MV-4-11 (cell line): Measurements from ENCODE around the gene EPHB4.

Source experiments
- DNase-seq: peaks from one replicate; lab custom pipeline; 2025; lab: John Stamatoyannopoulos, UW

The EPHB4 gene

GRCh38 chr7:100854146-100854895 is 27.0 kb upstream of the EPHB4 start:
- DNase-seq, result no peak

GRCh38 chr7:100852048-100852872 is 24.9 kb upstream of the EPHB4 start, which contains the start of gene SLC12A9:
Gene SLC12A9 (plus strand): TSS chr7:100852713. CDS start chr7:100854198, 1,485 bp downstream.
- peak; percentile 85 for DNase-seq

GRCh38 chr7:100847360-100847759 is 20.0 kb upstream of the EPHB4 start:
- peak; percentile 70 for DNase-seq

- DNase-seq, result no peak
Observed at GRCh38 chr7:100840470-100841100, 13.3 kb upstream of the EPHB4 start.

- DNase-seq, result no peak
Observed at GRCh38 chr7:100839361-100839760, 12.0 kb upstream of the EPHB4 start.

GRCh38 chr7:100837099-100837836 is 9.9 kb upstream of the EPHB4 start:
- peak; percentile 85 for DNase-seq

- DNase-seq, result no peak
Observed at GRCh38 chr7:100836812-100837098, 9.4 kb upstream of the EPHB4 start.

- no peak for DNase-seq
Observed at GRCh38 chr7:100835903-100836811, 8.8 kb upstream of the EPHB4 start.

- no peak for DNase-seq
Observed at GRCh38 chr7:100832281-100832633, 4.9 kb upstream of the EPHB4 start.

- no peak for DNase-seq
Observed at GRCh38 chr7:100830396-100830795, 3.1 kb upstream of the EPHB4 start.

- no peak for DNase-seq
Observed at GRCh38 chr7:100829150-100829716, 1.9 kb upstream of the EPHB4 start.

- DNase-seq, result no peak
Observed at GRCh38 chr7:100826514-100827329, 601 bp downstream of the EPHB4 start.

- peak; percentile 29 for DNase-seq
Observed at GRCh38 chr7:100825751-100826513, 1.4 kb downstream of the EPHB4 start.

- DNase-seq, result no peak
Observed at GRCh38 chr7:100825215-100825671, 2.1 kb downstream of the EPHB4 start.

- DNase-seq, result no peak
Observed at GRCh38 chr7:100824499-100825214, 2.7 kb downstream of the EPHB4 start.

- no peak for DNase-seq
Observed at GRCh38 chr7:100823534-100823933, 3.8 kb downstream of the EPHB4 start.

- DNase-seq, result no peak
Observed at GRCh38 chr7:100823140-100823525, 4.2 kb downstream of the EPHB4 start.
